Caki2 (cell line): ENCODE results near the gene TEAD1. TPM values are rescaled to one million over a fixed set of nuclear protein-coding genes. Genes with fewer than 3 reads are reported as not detected.
A peak's percentile ranks its signal among the peaks of the same experiment; 100 is the strongest.

Source experiments
- DNase-seq: peaks from one replicate; pipeline ENCODE4 v3.0.0-alpha.2; 2015; ENCODE audit warnings: low read depth
- in situ Hi-C: cut with HindIII; loops from 2 replicates; pipeline ENCODE4 v1.10.0; 2016; ENCODE audit warnings: low sequenced_read_pairs, low pct_unique_long_range_greater_than_20kb, mixed read lengths
- total RNA-seq: library from RNA; depleted of rRNA; stranded (reverse); fragments of >200 nt; shearing (Covaris generic); gene quantifications from 2 replicates; pipeline ENCODE4 v1.2.3, GENCODE V29; 2014; ENCODE audit warnings: low replicate concordance

TEAD1 gene
- total RNA-seq, 1 experiment from 2014 or later: 26.0 TPM

DNA sequence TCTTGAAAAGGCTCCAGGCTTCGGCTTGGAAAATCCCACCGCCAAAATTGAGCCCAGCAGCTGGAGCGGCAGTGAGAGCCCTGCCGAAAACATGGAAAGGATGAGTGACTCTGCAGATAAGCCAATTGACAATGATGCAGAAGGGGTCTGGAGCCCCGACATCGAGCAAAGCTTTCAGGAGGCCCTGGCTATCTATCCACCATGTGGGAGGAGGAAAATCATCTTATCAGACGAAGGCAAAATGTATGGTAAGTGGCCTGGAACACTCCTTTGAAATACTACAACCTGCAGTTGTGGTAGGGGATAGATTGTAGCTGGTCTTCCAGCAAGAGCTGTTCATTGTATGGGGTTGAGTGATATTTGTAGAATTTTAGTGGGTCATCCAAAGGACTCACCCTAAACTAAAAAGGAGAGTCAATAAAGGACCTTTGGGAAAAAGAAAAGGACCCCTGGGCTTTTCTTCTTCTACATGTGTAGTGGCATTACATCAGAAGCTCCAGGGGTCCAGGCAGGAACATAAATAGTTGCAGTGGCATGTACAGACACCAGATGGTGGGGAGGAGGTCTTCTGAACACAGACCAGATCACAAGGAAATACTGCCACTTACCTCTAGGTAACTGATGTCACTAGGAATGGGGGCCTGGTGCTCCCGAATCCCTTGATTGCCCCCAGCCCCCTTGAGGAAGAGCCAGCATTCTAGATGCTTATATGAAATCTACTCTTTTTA, 90.1 kb downstream of the TEAD1 start:
- in situ Hi-C loops: no loop called here
- DNase-seq: no peak

DNA sequence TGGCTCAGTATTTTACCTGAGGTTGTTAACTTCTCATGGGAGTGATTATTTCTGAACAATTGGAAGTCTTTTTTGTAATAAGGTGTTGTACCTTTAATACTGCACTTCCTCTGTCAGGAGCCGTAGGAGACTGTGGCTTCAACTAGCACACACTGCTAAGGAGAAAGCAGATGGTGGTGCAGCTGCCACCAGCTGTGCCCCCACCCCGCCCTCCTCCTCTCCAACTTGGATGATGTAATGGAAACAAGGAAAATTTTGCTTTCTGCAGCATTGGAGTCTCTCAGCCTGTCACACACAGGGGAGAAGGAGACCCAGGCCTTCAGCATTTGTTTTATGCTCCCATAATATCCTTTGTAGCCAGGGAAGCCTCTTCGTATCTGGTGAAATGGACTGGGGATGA, 91.2 kb downstream of the TEAD1 start:
- in situ Hi-C loops: no loop called here
- no peak for DNase-seq

GRCh38 chr11:12767027-12767426, 92.8 kb downstream of the TEAD1 start:
- in situ Hi-C loops: no loop called here

DNA sequence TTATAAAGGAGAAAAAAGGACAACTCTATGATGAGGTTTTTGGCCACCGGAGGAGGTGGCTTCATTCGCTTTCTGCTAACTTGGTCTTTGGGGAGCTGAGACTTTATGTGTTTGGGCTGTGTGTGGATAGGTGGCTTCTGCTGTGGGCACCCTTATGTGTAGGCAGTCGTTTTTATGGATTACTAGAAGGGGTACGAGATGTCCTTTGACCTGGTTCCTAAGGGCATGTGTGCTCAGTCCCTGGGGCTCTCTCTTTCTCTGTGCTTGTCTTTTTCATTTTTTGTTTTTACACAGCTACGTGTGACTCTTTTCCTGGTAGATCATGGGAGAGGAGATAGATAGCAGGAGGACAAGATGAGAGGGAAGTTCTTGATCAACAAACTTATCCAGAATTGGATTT, 93.4 kb downstream of the TEAD1 start:
- in situ Hi-C loops: no loop called here
- no peak for DNase-seq

More at GRCh38 chr11:12767027-12767426, 92.8 kb downstream of the TEAD1 start:
- no peak for DNase-seq

DNA sequence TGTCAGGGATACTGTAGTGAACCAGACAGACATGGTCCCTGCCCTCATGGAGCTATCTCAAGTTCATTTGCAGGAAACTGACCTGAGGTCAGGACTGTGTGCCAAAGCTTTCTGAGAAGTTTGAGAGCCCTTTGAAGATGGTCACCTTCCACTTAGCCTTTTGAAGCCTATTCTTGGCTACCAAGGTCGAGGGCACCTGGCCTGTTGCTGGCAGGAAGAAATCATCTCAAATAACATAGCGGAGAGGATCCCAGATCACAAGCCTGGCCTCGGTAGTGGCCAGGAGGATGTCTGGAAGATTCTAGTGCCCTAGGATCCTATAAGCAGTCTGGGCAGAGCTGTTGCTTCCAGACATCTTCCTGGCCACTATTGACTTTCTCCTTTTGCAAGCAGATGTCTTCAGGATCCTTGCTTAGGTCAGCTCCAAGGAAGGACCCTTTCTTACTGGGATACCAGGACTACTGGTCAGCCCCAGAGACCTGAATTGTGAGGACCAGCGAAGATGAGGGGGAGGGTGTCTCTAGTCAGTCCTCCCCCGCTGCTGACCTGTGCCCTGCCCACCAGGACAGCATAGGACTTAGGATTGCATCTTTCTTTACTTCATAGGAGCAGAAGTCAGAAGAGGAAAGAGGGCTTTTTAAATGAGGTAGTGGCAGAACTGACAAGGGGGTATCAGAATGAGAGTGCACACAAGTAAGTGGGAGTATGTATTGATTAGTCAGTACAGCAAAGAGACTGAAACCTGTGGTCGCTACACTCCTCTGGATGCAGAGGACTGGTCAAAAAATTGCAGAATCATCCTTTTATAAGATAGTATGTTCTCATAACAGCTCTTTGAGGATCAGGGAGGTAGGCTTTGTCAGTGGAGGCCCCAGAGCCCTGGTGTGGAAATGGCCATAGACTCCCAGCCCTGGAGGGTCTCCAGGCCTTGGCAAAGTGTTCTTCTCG, 94.8 kb downstream of the TEAD1 start:
- DNase-seq: no peak
- in situ Hi-C loops: no loop called here

GRCh38 chr11:12769834-12770345, 95.7 kb downstream of the TEAD1 start:
- in situ Hi-C loops: no loop called here
- DNase-seq: peak; percentile 68

- in situ Hi-C loops: no loop called here
- DNase-seq: no peak
Measured at GRCh38 chr11:12770435-12770834, 96.2 kb downstream of the TEAD1 start.

GRCh38 chr11:12770966-12771597, 96.9 kb downstream of the TEAD1 start:
- DNase-seq: no peak
- in situ Hi-C loops: no loop called here

GRCh38 chr11:12771875-12772274, 97.7 kb downstream of the TEAD1 start:
- in situ Hi-C loops: no loop called here
- no peak for DNase-seq

DNA sequence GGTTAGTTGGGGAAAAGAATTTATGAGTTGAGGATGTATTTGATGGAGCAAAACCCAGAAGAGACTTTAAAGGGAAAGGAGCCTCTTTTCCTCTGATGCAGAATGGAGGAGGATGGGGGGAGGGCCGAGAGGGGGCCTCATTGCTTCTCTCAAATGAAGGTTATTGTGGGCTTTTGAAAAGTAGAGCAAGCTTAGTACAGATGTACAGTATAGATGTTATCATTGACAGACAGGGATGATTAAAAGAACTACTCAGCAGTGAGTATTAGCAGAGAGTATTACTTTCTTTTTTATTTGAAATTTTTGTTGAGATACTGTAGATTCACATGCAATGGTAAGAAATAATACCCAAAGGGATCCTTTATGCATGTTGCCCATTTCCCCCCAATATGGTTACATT, 98.1 kb downstream of the TEAD1 start:
- no peak for DNase-seq
- in situ Hi-C loops: no loop called here

- no peak for DNase-seq
- in situ Hi-C loops: no loop called here
Measured at GRCh38 chr11:12773591-12773990, 99.4 kb downstream of the TEAD1 start.

GRCh38 chr11:12775955-12776354, 101.7 kb downstream of the TEAD1 start:
- DNase-seq: no peak
- in situ Hi-C loops: no loop called here

DNA sequence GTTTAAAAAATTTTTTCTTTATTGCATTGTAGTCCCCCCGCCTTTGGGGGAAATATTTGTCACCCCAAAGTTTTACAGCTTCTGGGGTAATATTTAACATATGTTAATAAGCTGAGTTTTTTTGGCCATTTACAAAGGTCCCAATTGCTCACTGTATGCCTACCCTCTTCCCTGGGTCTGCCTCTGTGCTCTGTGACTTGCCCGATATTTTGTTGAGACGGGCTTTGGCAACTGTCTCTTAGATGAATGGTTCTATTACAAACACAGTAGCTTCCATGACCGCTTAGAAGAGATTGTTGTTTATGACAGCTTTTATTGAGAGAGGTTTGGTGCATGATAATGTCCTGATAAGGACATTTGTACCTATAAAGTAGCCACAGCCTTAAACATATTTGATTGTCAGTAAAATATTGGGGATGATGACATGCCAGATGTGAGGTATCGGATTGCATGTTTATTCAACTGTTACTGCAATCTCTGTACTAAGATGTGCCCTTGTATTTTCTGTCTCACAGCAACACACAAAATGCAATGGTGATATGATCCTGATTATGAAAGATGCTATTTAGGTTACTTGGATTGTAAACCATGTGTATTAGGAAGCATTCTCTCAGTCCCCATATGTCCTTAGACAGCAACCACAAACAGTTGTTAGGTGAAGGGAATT, 103.1 kb downstream of the TEAD1 start:
- no peak for DNase-seq
- in situ Hi-C loops: no loop called here

DNA sequence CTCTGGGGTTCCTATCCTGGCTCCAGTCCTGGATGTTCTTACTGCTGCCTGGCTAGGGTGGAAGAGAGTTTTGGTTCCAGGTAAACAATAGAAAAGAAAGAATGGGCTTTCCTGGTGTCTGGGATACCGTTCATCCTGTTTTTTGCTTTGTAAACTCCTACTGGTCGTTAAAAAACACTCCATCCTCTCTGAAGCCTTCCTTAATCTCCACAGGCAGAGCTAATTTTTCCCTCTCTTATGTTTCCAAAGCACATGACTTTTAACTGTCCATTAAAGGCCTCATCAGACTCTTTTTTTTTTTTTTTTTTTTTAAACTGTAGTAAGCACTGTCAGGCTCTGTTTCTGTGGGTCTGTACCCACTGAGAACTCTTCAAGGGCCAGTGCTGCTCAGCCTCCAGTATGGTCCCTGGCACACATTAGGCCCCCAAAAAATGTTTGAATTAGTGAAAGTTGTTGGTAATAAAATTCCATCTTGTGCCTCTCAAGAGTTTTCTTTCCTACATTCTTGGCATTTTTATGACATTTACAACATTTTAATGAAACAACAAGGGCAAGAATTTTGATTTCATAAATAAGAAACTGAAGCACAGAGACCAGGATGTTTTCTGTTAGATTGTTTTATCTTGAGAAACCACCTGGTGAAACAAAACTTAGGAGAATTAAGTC, 104.2 kb downstream of the TEAD1 start:
- DNase-seq: no peak
- in situ Hi-C loops: no loop called here

DNA sequence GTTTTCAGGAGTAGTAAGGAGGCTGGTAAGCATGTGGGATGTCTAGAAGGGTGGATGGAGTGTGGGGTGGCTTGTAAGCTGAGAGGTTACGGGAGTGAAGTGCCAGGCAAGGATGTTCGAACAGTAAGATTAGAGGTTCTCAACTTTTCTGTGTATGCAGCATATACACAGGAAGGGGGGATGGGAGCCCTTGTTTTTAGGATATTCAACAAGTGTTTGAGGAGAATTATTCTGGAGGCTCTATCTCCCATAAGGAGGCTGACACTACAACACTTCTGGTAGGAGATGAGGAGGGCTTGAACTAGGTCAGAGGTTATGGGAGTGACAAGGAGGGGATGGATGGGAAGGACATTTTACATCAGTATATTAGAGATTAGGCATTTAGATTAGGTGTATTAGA, 109.5 kb downstream of the TEAD1 start:
- in situ Hi-C loops: no loop called here
- no peak for DNase-seq

- in situ Hi-C loops: no loop called here
- DNase-seq: no peak
Measured at GRCh38 chr11:12784445-12784844, 110.2 kb downstream of the TEAD1 start.

DNA sequence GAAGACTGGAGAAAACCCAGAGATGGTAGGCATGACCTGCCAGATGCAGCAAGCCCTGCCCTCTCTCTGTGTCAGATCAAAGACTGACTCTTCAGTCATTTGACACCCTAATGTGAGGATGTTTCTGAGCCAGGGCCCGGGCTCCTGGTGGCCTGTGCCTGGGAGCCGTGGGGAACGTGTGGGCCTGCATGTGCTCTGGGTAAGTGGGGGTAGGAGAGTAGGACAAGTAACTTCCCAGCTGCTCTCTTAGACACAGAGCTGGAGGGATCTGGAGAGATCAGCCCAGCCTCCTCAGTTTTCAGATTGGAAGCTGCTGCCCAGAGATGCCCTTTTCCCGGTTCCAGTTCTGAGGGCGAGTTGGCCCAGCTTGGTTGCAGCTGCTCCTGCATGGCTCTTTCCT, 110.8 kb downstream of the TEAD1 start:
- no peak for DNase-seq
- in situ Hi-C loops: no loop called here

DNA sequence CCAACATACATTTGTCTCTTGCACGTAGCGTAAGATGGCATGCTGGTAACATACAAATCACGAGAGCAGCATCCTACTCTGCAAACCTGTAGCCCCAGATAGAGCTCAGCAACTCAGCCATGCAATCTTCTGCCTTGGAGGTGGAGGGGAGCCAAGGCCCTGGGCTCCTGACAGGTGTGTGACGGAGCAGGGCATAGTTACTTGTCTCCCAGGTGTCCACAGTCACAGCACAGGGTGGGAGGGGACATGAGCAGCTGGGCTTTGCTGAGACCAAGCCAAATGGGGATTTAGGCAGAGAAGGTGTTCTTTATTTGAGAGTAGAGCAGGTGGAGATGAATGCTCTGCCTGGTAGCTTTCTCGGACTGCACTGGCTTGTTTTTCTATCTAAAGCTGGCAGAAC, 111.7 kb downstream of the TEAD1 start:
- no peak for DNase-seq
- in situ Hi-C loops: no loop called here
